ENCODE data around the gene FLAD1. TPM values are rescaled to one million over a fixed set of nuclear protein-coding genes. Genes with fewer than 3 reads are reported as not detected.
A peak's percentile ranks its signal among the peaks of the same experiment; 100 is the strongest.

Gene FLAD1
- total RNA-seq, 1 donor from 2014 or later: 21.9 TPM

DNA sequence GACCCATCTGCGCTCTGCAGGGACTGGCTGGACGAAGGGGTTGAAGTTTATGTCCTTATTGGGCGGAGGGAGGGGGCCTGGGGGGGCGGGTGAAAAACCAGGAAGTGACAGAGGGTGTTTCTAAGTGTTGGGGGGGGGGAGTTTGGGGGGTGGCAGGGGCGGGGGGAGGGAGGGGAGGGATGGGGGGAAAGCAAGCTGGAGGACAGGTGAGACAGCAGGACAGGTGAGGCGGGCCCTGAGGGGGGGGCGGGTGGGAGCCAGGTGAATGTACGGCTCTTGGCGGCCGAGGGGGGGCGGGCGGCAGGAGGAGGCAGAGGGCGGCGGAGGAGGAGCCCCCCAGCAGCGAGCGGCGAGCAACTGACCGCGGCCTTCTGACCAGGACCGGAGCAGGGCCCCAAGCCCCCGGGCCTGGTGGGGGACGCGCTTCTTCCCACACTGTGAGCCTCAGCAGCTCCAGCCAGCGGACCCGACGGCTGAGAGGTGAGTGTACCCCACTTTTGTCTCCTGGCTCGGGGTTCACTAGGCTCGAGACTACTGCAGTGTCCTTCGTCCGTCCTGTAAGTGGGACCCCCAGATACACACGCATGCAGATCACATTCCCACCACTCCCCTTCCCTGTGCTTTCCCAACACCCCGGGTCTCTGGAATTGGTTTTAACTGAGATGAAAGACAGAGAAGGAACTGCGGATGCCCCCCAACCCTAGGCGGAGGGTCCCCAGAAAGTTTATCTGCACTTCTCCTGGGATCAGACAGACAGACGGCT, 19.5 kb downstream of the FLAD1 start, which contains the start of gene ZBTB7B:
Gene ZBTB7B, plus strand, starts transcription at position 339 of the 763 bp plus-strand sequence. CDS start 11,859 bp downstream, outside the sequence.
- ATAC-seq (peak; percentile 2), DNase-seq (ENCODE audit: low spot score) (peak; percentile 63)

GRCh38 chr1:155003227-155003765, 20.2 kb downstream of the FLAD1 start:
- peak; percentile 59 for DNase-seq (ENCODE audit: low spot score)

DNA sequence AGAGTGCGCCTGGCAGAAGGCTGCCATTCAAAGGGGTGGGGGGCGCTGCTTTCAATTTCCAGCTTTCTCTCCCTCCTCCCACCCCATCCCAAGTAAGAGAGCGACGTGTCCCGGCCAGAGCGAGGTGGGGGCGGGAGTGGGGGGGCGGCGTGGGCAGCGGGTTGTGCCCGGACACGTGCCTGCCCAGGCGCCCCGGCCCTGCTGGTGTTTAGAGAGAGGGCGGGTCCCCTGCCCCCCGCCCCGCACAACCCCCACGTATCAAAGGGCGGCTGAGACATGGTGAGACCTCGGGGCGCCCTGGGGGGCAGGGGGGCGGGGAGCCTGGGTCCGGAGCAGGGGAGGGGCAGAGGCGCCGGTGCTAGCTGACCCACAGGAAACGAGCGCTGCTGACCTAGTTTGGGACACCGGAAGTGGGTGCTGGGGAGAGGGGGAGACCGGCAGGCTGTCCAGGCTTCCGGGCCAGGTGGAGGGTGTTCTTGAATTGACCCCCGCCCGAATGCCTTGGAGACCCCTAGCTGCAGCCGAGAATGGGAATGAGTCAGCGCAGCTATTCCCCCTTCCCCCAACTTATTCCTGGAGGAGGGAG, 20.7 kb downstream of the FLAD1 start:
- DNase-seq (ENCODE audit: low spot score) (peak; percentile 90), ATAC-seq (peak; percentile 21)

More at GRCh38 chr1:155003227-155003765, 20.2 kb downstream of the FLAD1 start:
- ATAC-seq: no peak

GRCh38 chr1:155004352-155005075, 21.4 kb downstream of the FLAD1 start:
- ATAC-seq (no peak), DNase-seq (ENCODE audit: low spot score) (no peak)

GRCh38 chr1:155005076-155006011, 22.2 kb downstream of the FLAD1 start:
- peak; percentile 44 for ATAC-seq
- peak; percentile 92 for DNase-seq (ENCODE audit: low spot score)

DNA sequence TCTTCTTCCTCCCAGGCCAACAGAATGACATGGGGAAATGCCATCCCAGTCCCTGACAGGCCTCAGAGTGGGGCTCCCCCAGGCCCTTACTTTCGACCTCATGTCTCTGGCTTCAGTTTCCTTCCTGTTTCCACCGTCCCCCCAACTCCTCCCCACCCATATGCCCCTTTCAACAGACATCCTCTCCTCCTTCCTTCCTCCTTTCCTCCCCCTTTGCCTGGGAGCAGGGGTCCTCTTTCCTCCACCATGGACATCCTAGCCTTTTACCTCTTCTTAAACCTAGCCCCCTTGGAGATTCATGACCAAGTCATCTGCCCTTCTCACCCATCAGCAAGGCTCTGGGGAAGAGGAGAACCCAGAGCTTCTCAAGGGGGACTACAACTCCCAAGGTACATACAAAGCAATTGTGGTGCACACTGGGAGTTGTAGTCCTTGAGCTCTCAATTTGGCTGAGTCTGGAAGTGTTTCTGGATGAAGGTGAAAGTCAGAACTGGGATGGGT, 23.5 kb downstream of the FLAD1 start:
- DNase-seq (ENCODE audit: low spot score): no peak
- ATAC-seq: no peak

DNA sequence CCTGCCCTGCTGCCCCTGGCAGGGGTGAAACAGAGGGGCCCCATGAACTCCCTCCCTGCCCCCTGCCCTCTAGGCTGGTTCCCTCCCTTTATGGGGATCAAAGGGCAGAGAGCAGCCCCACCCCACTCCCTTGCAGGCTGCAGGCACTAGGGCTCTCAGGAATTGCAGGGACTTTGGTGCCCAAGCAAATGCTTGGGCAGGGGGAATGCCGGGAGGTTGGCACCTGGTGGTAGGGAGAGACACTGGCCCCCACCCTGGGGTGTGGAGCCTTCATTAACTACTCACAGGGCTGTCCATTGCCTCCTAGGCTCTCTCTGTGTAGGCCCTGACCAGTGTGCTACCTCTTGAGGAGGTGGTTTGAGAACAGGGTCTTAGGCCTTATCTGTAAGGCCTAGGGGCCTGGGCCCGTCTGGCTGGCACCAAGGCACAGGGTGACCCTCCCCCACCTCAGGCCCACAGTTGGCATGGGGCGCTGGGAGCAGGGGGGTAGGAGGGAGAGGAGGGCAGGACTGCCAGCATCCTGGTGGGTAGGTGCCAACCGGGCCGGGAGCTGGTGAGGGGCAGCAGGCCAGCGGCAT, 24.2 kb downstream of the FLAD1 start:
- DNase-seq (ENCODE audit: low spot score) (peak; percentile 85), ATAC-seq (peak; percentile 32)

DNA sequence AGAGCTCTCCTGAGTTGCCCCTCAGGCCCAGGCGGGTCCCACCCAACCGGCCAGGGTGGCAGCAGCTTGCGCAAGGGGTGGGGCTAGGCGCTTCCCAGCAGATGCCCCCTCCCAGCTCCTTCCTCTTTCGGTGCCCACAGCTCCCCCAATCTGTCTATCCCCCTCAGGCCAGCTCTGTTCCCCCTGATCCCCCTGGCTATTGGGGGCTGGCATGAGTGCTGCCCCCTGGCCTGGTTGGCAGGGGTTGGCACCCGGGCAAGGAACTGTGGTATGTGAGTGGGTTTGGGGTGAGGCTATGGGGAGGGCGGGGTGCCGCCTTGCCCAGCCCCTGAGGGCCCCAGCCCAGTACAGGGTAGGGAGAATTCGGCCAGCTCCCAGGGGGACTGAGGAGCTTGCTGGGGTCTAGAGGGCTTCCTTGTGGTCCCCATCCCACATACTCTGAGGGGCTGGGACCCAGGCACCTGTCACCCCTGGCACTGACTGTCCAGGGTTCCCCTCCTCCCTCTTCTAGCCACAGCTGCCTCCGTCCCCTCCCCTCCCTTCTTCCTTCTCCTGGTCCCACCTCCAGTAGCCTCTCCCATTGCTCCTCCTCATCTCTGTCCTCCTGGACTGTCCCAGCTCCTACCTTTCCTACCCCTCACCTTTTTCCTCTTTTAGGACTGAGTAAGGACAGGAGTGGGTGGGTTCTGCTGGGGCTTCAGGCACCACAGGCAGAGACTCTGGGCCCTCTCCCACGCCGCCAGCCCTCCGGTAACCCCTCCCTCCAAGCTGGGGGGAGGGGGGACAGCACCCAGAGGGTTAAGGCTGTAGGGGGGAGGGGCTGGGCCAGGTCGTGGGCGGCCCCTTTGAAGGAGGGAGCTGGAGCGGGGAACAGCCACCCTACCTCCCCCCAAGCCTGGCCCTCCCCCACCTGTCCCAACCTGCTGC, 25.1 kb downstream of the FLAD1 start:
- DNase-seq (ENCODE audit: low spot score): peak; percentile 59
- ATAC-seq: no peak

DNA sequence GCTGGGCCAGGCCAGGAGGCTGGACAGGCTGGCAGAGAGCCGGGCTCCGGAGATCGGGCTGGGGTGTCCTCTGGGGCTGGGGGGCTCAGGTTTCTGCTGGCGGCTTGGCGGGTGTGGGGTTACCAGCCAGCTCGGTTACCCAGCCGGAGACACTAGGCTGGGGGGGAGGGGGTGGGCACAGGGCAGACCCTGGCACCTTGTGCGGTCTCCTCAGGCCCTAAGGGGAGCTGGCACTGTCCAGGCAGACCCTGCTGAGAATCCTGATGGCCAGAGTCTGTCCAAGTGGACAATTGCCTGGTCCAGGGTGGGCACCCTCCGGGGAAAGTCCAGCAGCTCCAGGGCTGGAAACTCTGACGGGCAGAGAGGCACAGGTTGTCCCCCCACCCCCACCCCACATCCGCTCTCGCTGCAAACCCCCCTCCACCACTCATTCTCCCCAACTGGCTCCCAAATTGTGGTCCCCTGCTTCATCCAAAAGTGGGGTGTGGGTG, 26.1 kb downstream of the FLAD1 start:
- DNase-seq (ENCODE audit: low spot score): no peak

GRCh38 chr1:155009742-155010141, 26.6 kb downstream of the FLAD1 start:
- DNase-seq (ENCODE audit: low spot score) (no peak), ATAC-seq (no peak)

More for the DNA sequence above, 26.1 kb downstream of the FLAD1 start:
- no peak for ATAC-seq

GRCh38 chr1:155010211-155010918, 27.2 kb downstream of the FLAD1 start:
- DNase-seq (ENCODE audit: low spot score): no peak

DNA sequence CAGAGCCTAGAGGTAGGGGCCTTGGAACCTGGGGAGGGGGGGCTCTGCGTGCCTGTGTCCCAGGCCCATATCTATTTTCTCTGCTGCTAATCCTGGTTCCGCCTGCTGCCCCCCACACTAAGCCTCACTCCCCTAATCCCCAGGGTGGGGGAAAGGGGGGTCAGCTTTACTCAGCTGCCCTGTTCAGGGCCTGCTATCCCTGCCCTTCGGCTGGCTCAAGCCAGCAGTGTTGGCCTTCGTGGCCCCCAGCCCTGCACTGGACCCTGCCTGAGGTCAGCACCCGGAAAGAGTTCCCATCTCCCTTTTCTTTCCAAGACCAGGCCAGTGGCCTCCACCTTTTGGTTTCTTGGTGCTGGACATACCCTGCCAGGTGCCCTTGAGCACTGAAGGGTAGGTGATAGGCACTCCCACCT, 27.9 kb downstream of the FLAD1 start:
- DNase-seq (ENCODE audit: low spot score) (no peak), ATAC-seq (no peak)

More at GRCh38 chr1:155010211-155010918, 27.2 kb downstream of the FLAD1 start:
- no peak for ATAC-seq

DNA sequence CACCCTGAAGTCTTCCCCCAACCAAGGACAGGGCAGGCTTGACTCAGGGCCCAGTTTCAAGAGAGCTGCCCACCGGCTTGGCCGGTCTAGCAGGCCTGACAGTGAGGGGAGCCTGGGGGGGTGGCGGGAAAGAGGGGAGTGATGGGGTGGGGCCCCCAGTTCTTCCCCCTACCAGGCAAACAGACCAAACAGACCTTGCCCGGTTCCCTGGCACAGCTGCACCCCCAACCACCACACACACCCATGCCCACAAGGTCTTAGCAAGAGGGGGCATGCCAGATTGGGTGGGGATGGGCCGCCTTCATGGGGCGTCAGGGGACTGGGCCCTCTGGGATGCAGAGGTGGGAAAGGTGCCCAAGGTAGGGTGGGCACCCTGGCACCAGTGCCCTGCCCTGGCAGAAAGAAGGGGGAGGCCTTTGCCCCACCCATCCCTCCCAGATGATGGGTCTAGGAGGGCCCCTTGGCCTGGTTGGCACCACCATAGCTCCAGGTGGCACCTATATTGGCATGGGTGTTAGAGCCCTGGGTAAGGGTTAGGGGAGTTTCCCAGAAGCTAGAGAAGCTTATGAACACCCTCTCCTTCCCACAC, 28.4 kb downstream of the FLAD1 start:
- ATAC-seq (no peak), DNase-seq (ENCODE audit: low spot score) (no peak)

DNA sequence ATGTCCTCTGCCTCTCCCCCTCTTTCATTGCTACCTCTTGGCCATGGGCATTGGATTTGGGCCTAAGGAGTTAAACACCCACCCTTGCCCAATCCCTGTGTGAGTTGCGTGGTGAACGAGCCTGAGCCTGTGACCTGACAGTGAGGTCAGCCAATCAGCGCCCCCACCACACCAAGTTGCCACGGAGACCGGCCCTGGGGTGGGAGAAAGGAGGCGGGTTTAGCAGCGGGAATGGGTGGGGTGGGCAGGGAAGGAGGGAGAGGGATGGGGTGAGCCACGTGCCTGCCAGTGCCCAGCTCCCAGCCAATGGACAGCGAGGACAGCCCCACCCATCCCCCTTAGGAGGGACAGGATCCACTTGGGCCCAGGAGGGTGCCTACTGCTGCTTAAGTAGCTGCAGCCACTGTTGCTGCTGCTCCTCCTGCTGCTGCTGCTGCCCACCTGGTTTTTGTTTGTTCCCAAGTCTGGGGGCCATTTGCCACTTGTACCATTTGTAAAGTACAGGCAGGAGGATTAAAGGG, 28.9 kb downstream of the FLAD1 start:
- ATAC-seq: peak; percentile 39
- peak; percentile 69 for DNase-seq (ENCODE audit: low spot score)

DNA sequence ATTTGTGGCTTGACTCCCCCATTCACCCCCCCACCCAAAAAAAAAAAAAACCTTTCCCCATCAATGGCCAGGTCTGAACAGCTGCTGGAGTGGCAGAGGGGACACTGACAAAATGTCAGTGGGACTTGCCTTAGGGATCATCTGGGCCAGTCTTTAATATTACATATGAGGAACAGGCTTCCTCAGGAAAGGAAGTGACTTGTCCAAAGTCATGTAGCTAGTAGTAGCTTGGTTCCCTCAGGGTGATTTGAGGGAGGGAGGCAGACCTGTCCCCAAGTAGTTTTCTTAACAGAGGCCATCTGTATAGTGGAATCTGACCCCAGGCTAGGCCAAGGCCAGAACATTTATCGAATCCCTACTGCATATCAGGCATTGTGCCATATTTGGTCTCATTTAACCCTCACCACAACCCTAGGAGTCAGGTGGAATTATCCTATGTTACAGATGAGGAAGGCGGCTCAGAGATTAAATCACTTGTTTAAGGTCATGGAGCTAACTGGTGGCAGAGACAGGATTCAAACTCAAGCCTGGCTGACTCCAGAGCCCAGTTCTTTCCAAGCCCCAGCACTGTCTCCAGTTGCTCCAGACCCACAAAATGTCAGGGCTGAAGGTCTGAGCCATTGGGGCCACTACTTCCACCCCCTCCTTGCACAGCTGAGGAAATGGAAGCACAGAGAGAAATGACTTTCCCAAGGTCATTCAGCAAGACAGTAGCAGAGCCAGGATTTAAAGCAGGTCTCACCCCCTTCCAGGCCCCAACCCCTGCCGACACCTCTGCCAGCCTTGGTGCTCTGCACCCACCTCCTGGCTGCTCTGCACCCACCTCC, 29.8 kb downstream of the FLAD1 start:
- no peak for DNase-seq (ENCODE audit: low spot score)

GRCh38 chr1:155013632-155014031, 30.5 kb downstream of the FLAD1 start:
- ATAC-seq (no peak), DNase-seq (ENCODE audit: low spot score) (no peak)

More for the DNA sequence above, 29.8 kb downstream of the FLAD1 start:
- no peak for ATAC-seq
